ENCODE data around the gene CTBP2. TPM values are rescaled to one million over a fixed set of nuclear protein-coding genes. Genes with fewer than 3 reads are reported as not detected.

CTBP2 gene
- total and polyA plus RNA-seq, 10 of the 15 experiments (the other 5 are each of a cell fraction or from before 2014, with no cell fraction given) = 0.02 to 0.72 (median 0.06) TPM; not detected in 2

- Histone ChIP-seq H3K79me2 (ENCODE audit: control insufficient read depth, insufficient read depth, low read length) (no peaks in the 10 kb centered on the region), H3K4me3 (no peak overlapping the region), H3K27me3 (replicated peaks in 1 of 2; ENCODE audit: control insufficient read depth in 2 of 2, insufficient read depth in 2 of 2, low read length in 1 of 2) (peaks cover 0 to 2% of the 10 kb centered on the region in 2 experiments; a peak in 1 of 4 replicates), H4K20me1 (ENCODE audit: control insufficient read depth, insufficient read depth) (no peaks in the 10 kb centered on the region), H3K4me1 (ENCODE audit: control insufficient read depth, insufficient read depth, low read length) (no peaks in the 10 kb centered on the region), H3K36me3 (ENCODE audit: control insufficient read depth in 2 of 2, insufficient read depth in 2 of 2, low read length in 1 of 2) (no peaks in the 10 kb centered on the region), H2AFZ (ENCODE audit: control insufficient read depth, low read depth, low read length) (no peak overlapping the region), H3K9me3 (replicated peaks; ENCODE audit: control insufficient read depth, insufficient read depth, low read length) (no peaks in the 10 kb centered on the region; the same call in 2 of the 3 replicates), H3K27ac (ENCODE audit: control insufficient read depth, insufficient read depth) (no peak overlapping the region), H3K4me2 (ENCODE audit: control insufficient read depth, insufficient read depth) (no peak overlapping the region), H3K9ac (ENCODE audit: control insufficient read depth, insufficient read depth, low read length) (no peak overlapping the region)
- in situ Hi-C loops (cut with MboI) = no loop called here
- DNase-seq (ENCODE audit: low read depth, low spot score) (no peak), FAIRE-seq (no peak), ATAC-seq (no peak)
- ChIA-PET POLR2A (no interaction called here), RAD21 (ENCODE audit: unreplicated experiment) (no interaction called here), CTCF (no interaction called here), SMC1A (ENCODE audit: uncharacterized antibody, unreplicated experiment) (no interaction called here)
- BruUV-seq (replicated peaks) = no TSS peak
- TF ChIP-seq MEF2A (IDR thresholded peaks at IDR 0.05; ENCODE audit: insufficient read depth, low read depth, low read length) = no peak
- no peak for TF ChIP-seq PAX8 (IDR thresholded peaks at IDR 0.05)
- intact Hi-C loops (cut with micrococcal nuclease; ENCODE audit: unreplicated experiment) = no loop called here
- WGBS (ENCODE audit: insufficient coverage, insufficient replicate concordance, low lambda C conversion rate, missing lambda C conversion rate) = 35% methylated on average over 10 of the region's 10 CpGs
These were observed 78.4 kb downstream of the CTBP2 start for GRCh38 chr10:125081931-125082330.

- Histone ChIP-seq H3K27ac (ENCODE audit: control insufficient read depth, insufficient read depth) (no peak overlapping the region), H3K9ac (ENCODE audit: control insufficient read depth, insufficient read depth, low read length) (no peak overlapping the region), H3K4me3 (no peak overlapping the region), H3K27me3 (replicated peaks in 1 of 2; ENCODE audit: control insufficient read depth in 2 of 2, insufficient read depth in 2 of 2, low read length in 1 of 2) (peaks cover 2 to 4% of the 10 kb centered on the region in 2 experiments; a peak in 2 of 4 replicates), H3K9me3 (replicated peaks; ENCODE audit: control insufficient read depth, insufficient read depth, low read length) (no peaks in the 10 kb centered on the region; the same call in 2 of the 3 replicates), H3K4me1 (ENCODE audit: control insufficient read depth, insufficient read depth, low read length) (no peaks in the 10 kb centered on the region), H2AFZ (ENCODE audit: control insufficient read depth, low read depth, low read length) (no peak overlapping the region), H3K4me2 (ENCODE audit: control insufficient read depth, insufficient read depth) (no peak overlapping the region), H4K20me1 (ENCODE audit: control insufficient read depth, insufficient read depth) (no peaks in the 10 kb centered on the region), H3K79me2 (ENCODE audit: control insufficient read depth, insufficient read depth, low read length) (no peaks in the 10 kb centered on the region), H3K36me3 (ENCODE audit: control insufficient read depth in 2 of 2, insufficient read depth in 2 of 2, low read length in 1 of 2) (no peaks in the 10 kb centered on the region)
- DNase-seq (ENCODE audit: low read depth, low spot score) = no peak
- SMC1A ChIA-PET (ENCODE audit: uncharacterized antibody, unreplicated experiment) = no interaction called here
- intact Hi-C loops (cut with micrococcal nuclease; ENCODE audit: unreplicated experiment) = no loop called here
- POLR2A ChIA-PET = no interaction called here
- CTCF ChIA-PET = interaction anchor here (0.8 kb wide), 1 partner anchor 263 kb away, joined by 3 read pairs; no protein-coding TSS in a partner anchor
- WGBS (ENCODE audit: insufficient coverage, insufficient replicate concordance, low lambda C conversion rate, missing lambda C conversion rate) = 40% methylated on average over 7 of the region's 7 CpGs
- TF ChIP-seq EED (IDR thresholded peaks at IDR 0.05; ENCODE audit: low read depth) (no peak), TARDBP (IDR thresholded peaks at IDR 0.05; ENCODE audit: borderline replicate concordance) (no peak), CHD4 (IDR thresholded peaks at IDR 0.05) (no peak), BCL11A (IDR thresholded peaks at IDR 0.05; ENCODE audit: low read depth, low read length) (no peak), BCLAF1 (IDR thresholded peaks at IDR 0.05) (no peak), MXI1 (IDR thresholded peaks at IDR 0.05; ENCODE audit: low read depth, low read length) (no peak), ZNF687 (IDR thresholded peaks at IDR 0.05) (no peak), FOXK2 (IDR thresholded peaks at IDR 0.05) (no peak), ZZZ3 (IDR thresholded peaks at IDR 0.05; ENCODE audit: control insufficient read depth, insufficient read length, low read depth) (no peak), CREM (IDR thresholded peaks at IDR 0.05; ENCODE audit: low read depth) (no peak)
- RAD21 ChIA-PET (ENCODE audit: unreplicated experiment) = no interaction called here
- BruUV-seq (replicated peaks) = no TSS peak
- no peak for ATAC-seq
- no peak for FAIRE-seq
- in situ Hi-C loops (cut with MboI) = no loop called here
These were observed 79.4 kb downstream of the CTBP2 start for GRCh38 chr10:125080984-125081383.

Data from GM12878 (cell line).